ENCODE measurements around the gene FGD3. TPM values are rescaled to one million over a fixed set of nuclear protein-coding genes. Genes with fewer than 3 reads are reported as not detected.

The FGD3 gene
- total and polyA plus RNA-seq, 4 donors, result 6.1 to 45.9 (median 17.6) TPM

DNA sequence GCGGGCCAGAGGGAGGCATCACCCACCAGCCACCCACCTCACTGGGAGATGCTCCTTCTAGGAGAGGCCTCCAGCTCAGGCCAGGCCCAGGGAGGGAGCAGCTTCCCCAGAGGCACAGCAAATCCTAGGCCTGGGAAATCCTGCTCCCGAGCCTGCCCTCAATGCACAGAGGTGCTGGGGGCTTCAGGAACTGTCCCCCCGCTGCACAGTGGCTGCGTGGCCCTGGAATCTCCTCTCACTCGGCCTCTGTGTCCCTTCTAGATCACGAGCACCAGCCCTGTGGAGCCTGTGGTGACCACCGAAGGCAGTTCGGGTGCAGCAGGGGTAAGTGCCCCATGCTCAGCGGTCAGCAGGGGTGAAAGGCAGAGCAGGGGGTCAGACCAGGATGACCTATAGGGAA lies 74.7 kb downstream of the FGD3 start:
- no peak overlapping the region for H3K9ac ChIP-seq (ENCODE audit: insufficient read depth in 1 of 2, low read length in 2 of 2)
- H3K27me3 ChIP-seq (ENCODE audit: control insufficient read depth in 3 of 3, insufficient read depth in 3 of 3, low read length in 2 of 3), result no peaks in the 10 kb centered on the region
- no peaks in the 10 kb centered on the region for H3K9me3 ChIP-seq (ENCODE audit: control insufficient read depth in 4 of 4, insufficient read depth in 3 of 4, low read length in 3 of 4)
- ATAC-seq (ENCODE audit: insufficient read depth, low FRiP score) (no peak), DNase-seq (no peak)
- no peak overlapping the region for H3K4me3 ChIP-seq
- H3K27ac ChIP-seq (ENCODE audit: low read depth in 1 of 2, low read length in 1 of 2), result no peak overlapping the region
- H3K36me3 ChIP-seq (ENCODE audit: control insufficient read depth in 4 of 4, insufficient read depth in 4 of 4, low read length in 4 of 4), result peaks cover 0 to 27% (median 0%) of the 10 kb centered on the region in 4 donors
- 97% methylated on average over 9 of the region's 9 CpGs for WGBS, 2 donors
- no peaks in the 10 kb centered on the region for H3K4me1 ChIP-seq (ENCODE audit: control insufficient read depth in 5 of 5, insufficient read depth in 5 of 5, low read length in 5 of 5)
- TF ChIP-seq, protein P1, sequence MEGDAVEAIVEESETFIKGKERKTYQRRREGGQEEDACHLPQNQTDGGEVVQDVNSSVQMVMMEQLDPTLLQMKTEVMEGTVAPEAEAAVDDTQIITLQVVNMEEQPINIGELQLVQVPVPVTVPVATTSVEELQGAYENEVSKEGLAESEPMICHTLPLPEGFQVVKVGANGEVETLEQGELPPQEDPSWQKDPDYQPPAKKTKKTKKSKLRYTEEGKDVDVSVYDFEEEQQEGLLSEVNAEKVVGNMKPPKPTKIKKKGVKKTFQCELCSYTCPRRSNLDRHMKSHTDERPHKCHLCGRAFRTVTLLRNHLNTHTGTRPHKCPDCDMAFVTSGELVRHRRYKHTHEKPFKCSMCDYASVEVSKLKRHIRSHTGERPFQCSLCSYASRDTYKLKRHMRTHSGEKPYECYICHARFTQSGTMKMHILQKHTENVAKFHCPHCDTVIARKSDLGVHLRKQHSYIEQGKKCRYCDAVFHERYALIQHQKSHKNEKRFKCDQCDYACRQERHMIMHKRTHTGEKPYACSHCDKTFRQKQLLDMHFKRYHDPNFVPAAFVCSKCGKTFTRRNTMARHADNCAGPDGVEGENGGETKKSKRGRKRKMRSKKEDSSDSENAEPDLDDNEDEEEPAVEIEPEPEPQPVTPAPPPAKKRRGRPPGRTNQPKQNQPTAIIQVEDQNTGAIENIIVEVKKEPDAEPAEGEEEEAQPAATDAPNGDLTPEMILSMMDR (IDR thresholded peaks at IDR 0.05; ENCODE audit: control extremely low read depth, extremely low read depth), result no peak

DNA sequence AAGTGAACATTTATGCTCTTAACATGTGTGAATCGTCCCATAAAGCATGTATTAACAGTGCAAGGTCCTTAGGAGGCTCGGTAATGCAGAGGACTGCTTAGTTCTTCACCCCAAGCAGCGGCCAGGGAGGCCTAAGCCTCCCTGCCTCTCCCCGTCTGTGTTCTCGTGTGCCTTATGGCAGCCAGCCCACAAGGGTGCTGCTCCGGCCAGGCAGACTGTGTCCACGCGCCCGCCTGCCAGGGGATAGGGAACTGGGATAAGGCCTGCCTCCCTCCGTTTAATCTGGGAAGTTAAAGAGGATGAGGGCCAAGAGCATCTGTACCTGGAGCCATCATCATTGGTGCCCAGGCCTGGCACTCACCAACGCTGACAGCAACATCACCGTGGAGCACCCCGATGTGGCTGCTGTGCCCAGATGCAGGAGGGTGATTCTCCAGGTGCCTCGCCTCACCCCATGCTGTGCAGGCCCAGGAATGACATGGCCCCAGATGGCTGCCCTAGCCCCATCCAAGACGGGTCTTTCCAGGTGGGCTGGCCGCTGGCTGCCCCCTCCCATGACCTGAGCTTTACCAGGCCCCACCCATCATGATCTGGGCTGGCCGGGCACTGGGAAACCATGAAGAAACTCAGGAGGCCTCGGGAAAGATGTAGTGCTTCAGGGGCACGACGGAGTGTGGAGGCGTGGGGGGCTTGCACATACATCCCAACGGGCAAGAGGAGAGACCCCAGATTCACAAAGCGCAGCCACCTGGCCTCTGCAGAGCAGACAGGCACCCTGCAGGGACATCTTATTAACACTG lies 75.6 kb downstream of the FGD3 start:
- Histone ChIP-seq H3K4me3 (no peak overlapping the region), H3K27me3 (ENCODE audit: control insufficient read depth in 3 of 3, insufficient read depth in 3 of 3, low read length in 2 of 3) (no peaks in the 10 kb centered on the region), H3K9me3 (ENCODE audit: control insufficient read depth in 4 of 4, insufficient read depth in 3 of 4, low read length in 3 of 4) (no peaks in the 10 kb centered on the region), H3K36me3 (ENCODE audit: control insufficient read depth in 4 of 4, insufficient read depth in 4 of 4, low read length in 4 of 4) (peaks cover 0 to 25% (median 0%) of the 10 kb centered on the region in 4 donors), H3K27ac (ENCODE audit: low read depth in 1 of 2, low read length in 1 of 2) (no peak overlapping the region), H3K4me1 (ENCODE audit: control insufficient read depth in 5 of 5, insufficient read depth in 5 of 5, low read length in 5 of 5) (peaks cover 0 to 1% (median 0%) of the 10 kb centered on the region in 5 donors), H3K9ac (ENCODE audit: insufficient read depth in 1 of 2, low read length in 2 of 2) (no peak overlapping the region)
- TF ChIP-seq, protein P1 (IDR thresholded peaks at IDR 0.05; ENCODE audit: control extremely low read depth, extremely low read depth), result no peak
- ATAC-seq (ENCODE audit: insufficient read depth, low FRiP score), result no peak
- no peak for DNase-seq
- 94 to 97% methylated on average over 23 of the region's 23 CpGs for WGBS, 2 donors

DNA sequence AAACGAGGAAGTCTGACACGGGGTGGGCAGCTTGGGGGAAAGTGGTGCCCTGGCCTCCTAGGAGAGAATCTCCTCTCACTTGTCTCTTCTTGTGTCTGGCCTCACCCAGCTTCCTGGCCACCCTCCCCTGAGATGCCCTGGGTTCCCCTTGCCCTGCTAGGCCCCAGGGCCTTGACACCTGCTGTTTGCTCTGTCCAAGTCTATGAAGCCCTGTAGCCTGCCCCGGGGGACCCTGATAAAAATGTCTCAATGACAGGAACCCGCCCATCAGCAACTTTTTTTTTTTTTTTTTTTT lies 76.1 kb downstream of the FGD3 start:
- ATAC-seq (ENCODE audit: insufficient read depth, low FRiP score) (no peak), DNase-seq (no peak)
- Histone ChIP-seq H3K4me3 (no peak overlapping the region), H3K27me3 (ENCODE audit: control insufficient read depth in 3 of 3, insufficient read depth in 3 of 3, low read length in 2 of 3) (no peaks in the 10 kb centered on the region), H3K4me1 (ENCODE audit: control insufficient read depth in 5 of 5, insufficient read depth in 5 of 5, low read length in 5 of 5) (peaks cover 0 to 5% (median 0%) of the 10 kb centered on the region in 5 donors), H3K9me3 (ENCODE audit: control insufficient read depth in 4 of 4, insufficient read depth in 3 of 4, low read length in 3 of 4) (no peaks in the 10 kb centered on the region), H3K9ac (ENCODE audit: insufficient read depth in 1 of 2, low read length in 2 of 2) (no peak overlapping the region), H3K27ac (ENCODE audit: low read depth in 1 of 2, low read length in 1 of 2) (no peak overlapping the region), H3K36me3 (ENCODE audit: control insufficient read depth in 4 of 4, insufficient read depth in 4 of 4, low read length in 4 of 4) (peaks cover 0 to 25% (median 0%) of the 10 kb centered on the region in 4 donors)
- 87% methylated on average over 4 of the region's 4 CpGs for WGBS, 2 donors
- TF ChIP-seq, protein P1 (IDR thresholded peaks at IDR 0.05; ENCODE audit: control extremely low read depth, extremely low read depth), result no peak

DNA sequence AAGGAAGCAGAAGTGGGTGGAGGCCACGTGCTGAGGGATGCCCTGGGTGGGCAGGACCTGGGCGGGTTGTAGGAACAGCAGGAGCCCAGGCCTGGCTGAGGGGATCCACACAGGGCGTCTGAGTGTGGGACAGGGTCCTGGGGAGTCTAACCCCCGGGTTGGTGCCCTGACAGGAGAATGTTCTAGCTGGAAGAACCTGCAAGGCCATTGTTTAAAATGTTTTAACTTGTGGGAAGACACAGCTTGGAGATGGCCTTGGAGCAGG lies 77.3 kb downstream of the FGD3 start:
- Histone ChIP-seq H3K9ac (ENCODE audit: insufficient read depth in 1 of 2, low read length in 2 of 2) (no peak overlapping the region), H3K27me3 (ENCODE audit: control insufficient read depth in 3 of 3, insufficient read depth in 3 of 3, low read length in 2 of 3) (no peaks in the 10 kb centered on the region), H3K36me3 (ENCODE audit: control insufficient read depth in 4 of 4, insufficient read depth in 4 of 4, low read length in 4 of 4) (peaks cover 0 to 25% (median 0%) of the 10 kb centered on the region in 4 donors), H3K9me3 (ENCODE audit: control insufficient read depth in 4 of 4, insufficient read depth in 3 of 4, low read length in 3 of 4) (no peaks in the 10 kb centered on the region), H3K4me3 (no peak overlapping the region), H3K4me1 (ENCODE audit: control insufficient read depth in 5 of 5, insufficient read depth in 5 of 5, low read length in 5 of 5) (peaks cover 0 to 7% (median 0%) of the 10 kb centered on the region in 5 donors), H3K27ac (ENCODE audit: low read depth in 1 of 2, low read length in 1 of 2) (no peak overlapping the region)
- ATAC-seq (ENCODE audit: insufficient read depth, low FRiP score) (no peak), DNase-seq (no peak)
- 70 to 85% methylated on average over 4 of the region's 4 CpGs for WGBS, 2 donors
- TF ChIP-seq, protein P1 (IDR thresholded peaks at IDR 0.05; ENCODE audit: control extremely low read depth, extremely low read depth), result no peak

Measured in lung (tissue), 12 donors.